ENCODE data around the gene CENPA. TPM values are rescaled to one million over a fixed set of nuclear protein-coding genes. Genes with fewer than 3 reads are reported as not detected.

The CENPA gene
- total RNA-seq, 4 donors from 2014 or later: 3.3 to 3.5 TPM; not detected in 2

DNA sequence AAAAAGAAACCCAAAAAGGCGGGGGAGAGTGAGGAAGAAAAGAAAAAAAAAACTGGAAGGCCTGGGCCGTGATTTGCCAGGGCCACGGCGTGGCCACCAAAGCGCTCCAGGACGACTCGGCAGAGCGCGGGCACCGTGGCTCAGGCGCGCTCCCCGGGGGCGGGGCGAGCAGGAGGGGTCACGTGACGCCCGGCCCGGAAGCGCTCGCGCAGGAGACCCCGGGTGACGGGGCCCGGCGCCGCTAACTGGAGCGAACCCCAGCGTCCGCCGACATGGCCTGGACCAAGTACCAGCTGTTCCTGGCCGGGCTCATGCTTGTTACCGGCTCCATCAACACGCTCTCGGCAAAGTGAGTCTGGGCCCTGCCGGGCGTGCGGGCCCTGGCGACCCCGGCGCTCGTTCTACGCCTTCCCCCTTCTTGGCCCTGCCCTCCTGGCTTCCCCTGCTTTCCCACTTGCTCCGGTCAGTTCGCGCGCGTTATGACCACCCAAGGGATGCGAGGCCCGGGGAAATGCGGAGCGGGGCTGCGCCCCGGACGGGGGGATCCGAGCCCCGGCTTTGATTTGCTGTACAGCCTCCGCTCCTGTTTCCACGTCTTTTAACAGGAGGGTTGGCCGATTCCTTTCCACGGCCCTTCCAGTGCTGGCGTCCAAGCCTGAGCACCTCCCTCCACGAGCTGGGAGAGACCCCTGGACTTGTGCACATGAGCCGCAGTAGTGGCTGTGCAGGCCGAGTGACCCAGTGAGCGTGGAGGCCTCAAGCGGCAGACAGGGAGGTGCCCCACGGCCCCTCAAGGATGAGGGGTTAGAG is 21.6 kb upstream of the CENPA start, which contains the start of gene SLC35F6:
Gene SLC35F6 (plus strand): TSS at position 207 of the 810 bp plus-strand sequence. CDS start 66 bp downstream, at position 273.
- peak; percentile 64 to 71 for DNase-seq (ENCODE audit: low spot score in 2 of 2)
- Histone ChIP-seq H3K27me3 (no peaks in the 10 kb centered on the region), H3K27ac (peak within 1 kb of the TSS; percentile 70 to 95 (median 92)), H3K9me3 (no peaks in the 10 kb centered on the region), H3K4me1 (peaks cover 0 to 51% (median 26%) of the 10 kb centered on the region in 4 donors), H3K36me3 (no peaks in the 10 kb centered on the region), H3K4me3 (peak within 1 kb of the TSS; percentile 71 to 79 (median 78))
- TF ChIP-seq, protein P1, sequence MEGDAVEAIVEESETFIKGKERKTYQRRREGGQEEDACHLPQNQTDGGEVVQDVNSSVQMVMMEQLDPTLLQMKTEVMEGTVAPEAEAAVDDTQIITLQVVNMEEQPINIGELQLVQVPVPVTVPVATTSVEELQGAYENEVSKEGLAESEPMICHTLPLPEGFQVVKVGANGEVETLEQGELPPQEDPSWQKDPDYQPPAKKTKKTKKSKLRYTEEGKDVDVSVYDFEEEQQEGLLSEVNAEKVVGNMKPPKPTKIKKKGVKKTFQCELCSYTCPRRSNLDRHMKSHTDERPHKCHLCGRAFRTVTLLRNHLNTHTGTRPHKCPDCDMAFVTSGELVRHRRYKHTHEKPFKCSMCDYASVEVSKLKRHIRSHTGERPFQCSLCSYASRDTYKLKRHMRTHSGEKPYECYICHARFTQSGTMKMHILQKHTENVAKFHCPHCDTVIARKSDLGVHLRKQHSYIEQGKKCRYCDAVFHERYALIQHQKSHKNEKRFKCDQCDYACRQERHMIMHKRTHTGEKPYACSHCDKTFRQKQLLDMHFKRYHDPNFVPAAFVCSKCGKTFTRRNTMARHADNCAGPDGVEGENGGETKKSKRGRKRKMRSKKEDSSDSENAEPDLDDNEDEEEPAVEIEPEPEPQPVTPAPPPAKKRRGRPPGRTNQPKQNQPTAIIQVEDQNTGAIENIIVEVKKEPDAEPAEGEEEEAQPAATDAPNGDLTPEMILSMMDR (IDR thresholded peaks at IDR 0.05): peak in 1 of 5 experiments; percentile 16
- peak in 1 of 2 donors; percentile 90 for TF ChIP-seq EP300 (IDR thresholded peaks at IDR 0.05)
- TF ChIP-seq POLR2A (IDR thresholded peaks at IDR 0.05): peak; percentile 92 to 93
- 1% methylated on average over 51 to 59 of the region's 68 CpGs for WGBS, 2 donors

DNA sequence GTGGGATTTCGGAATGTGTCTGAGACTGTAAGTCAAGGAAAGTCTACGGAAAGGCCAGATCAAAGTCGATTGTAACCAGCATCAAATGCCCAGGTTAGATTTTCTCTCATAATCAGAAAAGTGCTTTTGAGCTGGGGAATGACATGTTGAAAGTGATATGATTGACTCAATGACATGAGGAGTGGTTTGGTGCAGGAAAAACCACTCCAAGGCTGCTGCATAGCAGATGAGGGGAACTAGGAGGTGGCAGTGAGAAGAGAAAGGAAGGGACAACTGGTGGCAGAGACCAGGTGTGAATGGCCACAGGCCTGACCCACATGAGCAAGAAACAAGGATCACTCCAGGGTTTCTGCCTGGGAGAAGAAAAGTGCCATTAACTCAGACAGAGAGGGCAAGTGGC is 20.9 kb upstream of the CENPA start:
- WGBS, 2 donors: 17 to 19% methylated on average over 3 of the region's 3 CpGs
- no peak for DNase-seq (ENCODE audit: low spot score in 2 of 2)
- H3K4me1 ChIP-seq: peaks cover 0 to 57% (median 31%) of the 10 kb centered on the region in 4 donors

DNA sequence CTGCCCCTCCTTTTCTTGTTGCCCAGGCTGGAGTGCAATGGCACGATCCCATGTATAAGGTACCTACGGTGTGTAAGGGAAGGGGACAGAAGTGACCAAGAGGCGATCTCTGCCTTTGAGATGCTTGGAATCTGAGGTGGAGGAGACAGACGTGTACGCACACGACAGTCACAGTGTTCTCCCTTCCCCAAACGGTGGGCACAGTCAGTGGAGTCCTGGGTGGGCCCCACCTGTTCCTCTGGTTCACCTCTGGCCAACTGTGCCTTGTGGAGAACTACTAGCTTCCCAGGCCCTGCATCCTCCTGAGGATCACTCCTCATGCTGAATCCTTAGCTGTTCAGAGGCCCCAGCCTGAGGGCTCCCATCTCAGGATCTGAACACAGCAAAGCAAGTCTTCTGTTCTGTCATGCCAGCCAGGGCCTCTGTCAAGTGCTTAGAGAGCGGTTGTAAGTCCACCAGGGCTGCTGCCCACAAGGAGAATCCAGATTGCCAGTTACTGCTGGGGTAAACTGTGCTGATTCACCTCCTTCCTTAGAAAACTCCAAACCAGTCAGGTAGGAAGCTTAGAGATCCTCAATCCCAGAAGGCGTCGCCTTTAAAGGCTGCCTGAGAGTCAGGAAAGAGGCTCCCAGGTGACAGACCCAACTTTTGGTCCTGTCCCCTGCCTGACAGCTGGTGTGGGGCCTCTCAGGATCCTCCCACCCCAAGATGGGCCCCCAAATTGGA is 20.2 kb upstream of the CENPA start:
- no peaks in the 10 kb centered on the region for H3K9me3 ChIP-seq
- H3K4me1 ChIP-seq: peaks cover 0 to 65% (median 37%) of the 10 kb centered on the region in 4 donors
- WGBS, 2 donors: 84 to 93% methylated on average over 10 of the region's 10 CpGs
- DNase-seq (ENCODE audit: low spot score in 2 of 2): no peak
- H3K4me3 ChIP-seq: peak overlapping the region in 3 of 4 donors; percentile 77 to 79 (median 79)
- H3K27ac ChIP-seq: peak overlapping the region; percentile 70 to 95 (median 92)
- TF ChIP-seq POLR2A (IDR thresholded peaks at IDR 0.05): no peak
- no peak for TF ChIP-seq EP300 (IDR thresholded peaks at IDR 0.05)
- TF ChIP-seq, protein P1 (IDR thresholded peaks at IDR 0.05): no peak
- no peaks in the 10 kb centered on the region for H3K27me3 ChIP-seq
- no peaks in the 10 kb centered on the region for H3K36me3 ChIP-seq

More for the DNA sequence above, 20.9 kb upstream of the CENPA start:
- H3K27ac ChIP-seq: peak overlapping the region; percentile 70 to 95 (median 92)
- H3K4me3 ChIP-seq: peak overlapping the region; percentile 71 to 79 (median 78)
- no peaks in the 10 kb centered on the region for H3K36me3 ChIP-seq
- no peaks in the 10 kb centered on the region for H3K27me3 ChIP-seq
- H3K9me3 ChIP-seq: no peaks in the 10 kb centered on the region
- TF ChIP-seq, protein P1 (IDR thresholded peaks at IDR 0.05): no peak
- TF ChIP-seq EP300 (IDR thresholded peaks at IDR 0.05): no peak
- TF ChIP-seq POLR2A (IDR thresholded peaks at IDR 0.05): no peak

DNA sequence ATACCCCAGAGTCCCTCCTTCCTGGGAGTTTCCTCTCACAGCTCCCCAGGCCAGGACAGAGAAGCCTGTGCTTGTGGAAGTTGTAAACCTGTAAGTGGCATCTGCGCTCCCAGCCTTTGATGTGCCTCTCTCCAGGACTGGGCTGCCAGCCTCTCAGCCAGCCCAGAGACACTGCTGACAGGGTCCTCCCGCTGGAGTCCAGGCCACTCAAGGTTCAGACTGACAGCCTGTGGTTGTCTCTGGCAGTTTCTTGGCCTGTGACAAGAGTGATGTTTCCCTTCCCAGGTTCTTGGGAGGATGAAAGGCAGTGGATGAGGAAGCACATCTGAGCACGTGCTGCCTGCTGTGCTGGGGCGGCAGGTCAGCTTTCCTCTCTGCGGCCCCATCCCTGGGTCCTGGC is 18.7 kb upstream of the CENPA start:
- H3K36me3 ChIP-seq: no peaks in the 10 kb centered on the region
- peaks cover 0 to 79% (median 52%) of the 10 kb centered on the region in 4 donors for H3K4me1 ChIP-seq
- no peak for DNase-seq (ENCODE audit: low spot score in 2 of 2)
- 56 to 70% methylated on average over 5 of the region's 5 CpGs for WGBS, 2 donors
- H3K27ac ChIP-seq: peak overlapping the region; percentile 45 to 95 (median 73)
- TF ChIP-seq, protein P1 (IDR thresholded peaks at IDR 0.05): no peak
- TF ChIP-seq EP300 (IDR thresholded peaks at IDR 0.05): no peak
- no peak for TF ChIP-seq POLR2A (IDR thresholded peaks at IDR 0.05)
- H3K9me3 ChIP-seq: no peaks in the 10 kb centered on the region
- no peaks in the 10 kb centered on the region for H3K27me3 ChIP-seq
- no peak overlapping the region for H3K4me3 ChIP-seq

Data from tibial nerve (tissue), 4 donors.